Subcutaneous adipose tissue (tissue), 4 donors: ENCODE measurements around the gene PDE11A. TPM values are rescaled to one million over a fixed set of nuclear protein-coding genes. Genes with fewer than 3 reads are reported as not detected.

Experiments used
- total RNA-seq, 4 donors: library from RNA; depleted of rRNA; stranded (reverse); fragments of >200 nt; gene quantifications; one replicate each; pipeline ENCODE4 v1.1.0, GENCODE V29; 2016
- TF ChIP-seq, protein P1 (sequence below): fragments of 450-650 bp; IDR thresholded peaks from one replicate; pipeline ENCODE4 v1.5.1; 2016; ENCODE audit warnings: low read depth, mild to moderate bottlenecking, control low read depth, antibody characterized with exemption, moderate library complexity

The PDE11A gene
- total RNA-seq, 4 donors from 2014 or later, result 0.33 to 1.2 (median 1.1) TPM; not detected in 1

DNA sequence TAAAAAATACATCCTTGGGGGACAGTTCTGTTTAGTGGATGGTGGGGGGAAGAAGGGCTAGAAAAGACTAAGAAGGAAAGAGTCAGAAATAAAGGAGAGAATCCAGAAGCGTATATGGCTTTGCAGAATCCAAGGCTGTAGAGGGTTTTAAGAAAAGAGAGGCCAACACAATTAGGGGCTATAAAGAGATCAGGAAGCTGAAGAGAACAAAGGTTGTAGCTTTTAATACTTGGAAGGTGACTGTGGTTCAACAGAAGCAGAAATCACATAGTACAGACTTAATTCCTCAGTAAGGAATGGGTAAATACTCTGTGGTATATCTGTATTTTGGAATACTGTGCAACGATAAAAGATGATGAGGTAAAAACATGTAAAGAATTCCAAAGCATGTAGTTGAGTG lies 393.6 kb downstream of the PDE11A start:
- TF ChIP-seq, protein P1, sequence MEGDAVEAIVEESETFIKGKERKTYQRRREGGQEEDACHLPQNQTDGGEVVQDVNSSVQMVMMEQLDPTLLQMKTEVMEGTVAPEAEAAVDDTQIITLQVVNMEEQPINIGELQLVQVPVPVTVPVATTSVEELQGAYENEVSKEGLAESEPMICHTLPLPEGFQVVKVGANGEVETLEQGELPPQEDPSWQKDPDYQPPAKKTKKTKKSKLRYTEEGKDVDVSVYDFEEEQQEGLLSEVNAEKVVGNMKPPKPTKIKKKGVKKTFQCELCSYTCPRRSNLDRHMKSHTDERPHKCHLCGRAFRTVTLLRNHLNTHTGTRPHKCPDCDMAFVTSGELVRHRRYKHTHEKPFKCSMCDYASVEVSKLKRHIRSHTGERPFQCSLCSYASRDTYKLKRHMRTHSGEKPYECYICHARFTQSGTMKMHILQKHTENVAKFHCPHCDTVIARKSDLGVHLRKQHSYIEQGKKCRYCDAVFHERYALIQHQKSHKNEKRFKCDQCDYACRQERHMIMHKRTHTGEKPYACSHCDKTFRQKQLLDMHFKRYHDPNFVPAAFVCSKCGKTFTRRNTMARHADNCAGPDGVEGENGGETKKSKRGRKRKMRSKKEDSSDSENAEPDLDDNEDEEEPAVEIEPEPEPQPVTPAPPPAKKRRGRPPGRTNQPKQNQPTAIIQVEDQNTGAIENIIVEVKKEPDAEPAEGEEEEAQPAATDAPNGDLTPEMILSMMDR, result no peak

DNA sequence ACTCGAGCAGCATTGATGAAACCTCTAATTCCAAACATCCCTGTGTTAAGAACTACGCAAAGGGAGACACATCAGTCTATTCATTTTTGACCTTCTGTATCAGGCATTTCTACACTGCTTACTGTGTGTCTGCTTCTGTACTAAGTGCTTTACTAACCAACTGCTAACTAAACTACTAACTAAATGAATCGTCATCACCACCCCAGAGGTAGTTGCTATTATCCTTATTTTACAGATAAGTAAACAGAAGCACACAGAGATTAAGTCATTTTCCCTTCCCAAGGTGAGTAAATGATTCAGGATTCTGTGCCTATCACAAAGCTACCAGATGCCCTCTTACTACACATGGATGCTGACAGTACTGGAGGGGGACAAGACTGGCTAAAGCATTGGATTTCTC lies 395.9 kb downstream of the PDE11A start:
- TF ChIP-seq, protein P1, result no peak

DNA sequence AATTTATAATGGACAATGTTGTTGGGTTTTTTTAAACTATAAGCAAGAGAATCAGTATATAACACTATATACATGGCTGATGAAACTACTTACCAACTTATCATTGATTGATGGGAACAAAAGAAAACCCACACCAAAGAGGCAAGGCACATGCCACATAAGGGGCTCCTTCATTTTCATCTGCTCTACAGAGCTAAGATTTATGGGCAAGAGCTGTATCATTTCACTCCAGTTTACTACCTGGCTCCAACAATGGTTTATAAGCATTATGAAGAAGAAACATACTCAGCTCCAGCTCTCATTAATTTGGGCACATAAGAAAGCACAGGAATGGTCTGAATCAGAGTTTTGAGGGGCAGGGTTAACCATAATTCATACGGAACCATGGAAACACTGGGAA lies 396.8 kb downstream of the PDE11A start:
- TF ChIP-seq, protein P1, result no peak

DNA sequence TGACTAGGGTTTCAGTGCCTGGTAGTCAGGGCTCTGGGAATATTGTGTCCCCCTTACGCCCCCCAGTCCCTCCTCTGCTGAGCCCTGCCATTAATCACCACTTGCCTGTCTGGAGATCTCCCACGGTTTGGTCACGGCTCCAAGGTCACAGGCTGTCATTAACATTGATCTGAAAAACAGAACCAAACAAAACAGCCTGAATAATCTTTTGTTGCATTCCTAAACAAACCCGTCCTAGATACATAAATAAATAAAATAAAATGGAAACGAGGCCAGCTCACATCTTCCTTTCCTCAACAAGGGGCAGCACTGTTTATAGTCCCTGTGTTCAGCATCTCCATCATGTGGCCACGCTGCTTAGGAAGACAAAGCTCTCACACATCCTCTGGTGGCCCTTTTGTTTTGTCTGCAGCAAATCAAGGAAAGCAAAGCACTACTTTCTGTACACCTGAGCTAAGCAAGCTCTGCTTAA lies 397.2 kb downstream of the PDE11A start:
- TF ChIP-seq, protein P1, result no peak

DNA sequence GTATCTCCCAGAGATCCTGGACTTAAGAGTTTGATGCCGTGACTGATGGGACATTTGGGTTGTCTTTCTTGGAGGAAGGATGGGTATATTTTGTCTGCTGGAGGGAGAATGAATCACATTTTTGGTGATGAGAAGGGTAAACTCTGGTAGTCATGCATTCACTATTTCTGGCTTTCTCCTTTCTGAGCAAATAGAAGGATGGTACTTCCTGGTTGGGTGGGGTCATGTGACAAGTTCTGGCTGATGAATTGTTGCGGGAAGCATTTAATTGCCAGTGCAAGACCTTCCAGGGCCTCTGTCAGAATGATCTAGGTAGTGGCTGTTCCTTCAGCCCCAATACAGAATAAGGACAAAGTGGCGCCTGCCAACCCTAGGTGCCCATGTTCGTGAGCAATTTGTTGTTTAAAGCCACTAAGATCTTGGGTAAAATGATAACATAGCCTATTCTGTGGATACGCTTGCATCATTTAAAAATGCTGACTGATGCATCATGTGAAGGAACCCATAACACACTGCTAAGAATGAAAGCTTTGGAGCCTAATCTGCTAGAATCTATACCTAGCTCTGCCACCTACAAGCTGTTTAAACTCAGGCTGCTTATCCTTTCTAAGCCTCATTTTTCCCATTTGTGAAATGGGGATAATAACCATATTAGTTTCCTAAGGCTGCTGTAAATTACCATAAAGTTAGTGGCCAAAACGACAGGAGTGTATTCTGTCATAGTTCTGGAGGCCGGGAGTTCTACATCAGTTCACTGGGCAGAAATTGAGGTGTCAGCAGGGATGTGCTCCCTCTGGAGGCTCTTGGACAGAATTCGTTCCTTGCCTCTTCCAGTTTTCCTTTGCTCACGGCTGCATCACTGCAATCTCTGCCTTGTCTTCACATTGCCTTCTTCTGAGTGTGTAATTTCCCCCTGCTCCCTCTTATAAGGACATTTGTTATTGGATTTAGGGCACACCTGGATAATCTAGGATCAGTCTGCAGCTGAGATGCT lies 398.7 kb downstream of the PDE11A start:
- TF ChIP-seq, protein P1, result no peak

DNA sequence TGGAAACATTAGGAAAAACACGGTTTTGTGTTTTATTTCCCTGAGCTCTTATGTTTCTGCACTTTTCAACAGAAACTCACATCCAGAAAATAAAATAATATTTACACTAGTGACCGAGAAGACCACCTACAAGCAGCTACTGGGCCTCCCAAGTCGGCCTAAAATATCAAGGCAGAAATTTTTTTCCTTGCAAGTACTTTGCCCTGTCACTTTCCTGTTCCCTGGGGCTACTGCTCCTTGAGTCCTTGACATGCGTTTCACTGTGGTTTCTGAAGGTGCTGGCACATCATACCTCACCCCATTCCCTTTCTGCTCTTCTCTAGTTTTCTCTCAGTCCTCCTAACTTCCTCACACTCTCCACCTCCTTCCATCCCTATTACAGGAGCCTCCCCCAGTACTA lies 400.9 kb downstream of the PDE11A start:
- TF ChIP-seq, protein P1, result no peak

DNA sequence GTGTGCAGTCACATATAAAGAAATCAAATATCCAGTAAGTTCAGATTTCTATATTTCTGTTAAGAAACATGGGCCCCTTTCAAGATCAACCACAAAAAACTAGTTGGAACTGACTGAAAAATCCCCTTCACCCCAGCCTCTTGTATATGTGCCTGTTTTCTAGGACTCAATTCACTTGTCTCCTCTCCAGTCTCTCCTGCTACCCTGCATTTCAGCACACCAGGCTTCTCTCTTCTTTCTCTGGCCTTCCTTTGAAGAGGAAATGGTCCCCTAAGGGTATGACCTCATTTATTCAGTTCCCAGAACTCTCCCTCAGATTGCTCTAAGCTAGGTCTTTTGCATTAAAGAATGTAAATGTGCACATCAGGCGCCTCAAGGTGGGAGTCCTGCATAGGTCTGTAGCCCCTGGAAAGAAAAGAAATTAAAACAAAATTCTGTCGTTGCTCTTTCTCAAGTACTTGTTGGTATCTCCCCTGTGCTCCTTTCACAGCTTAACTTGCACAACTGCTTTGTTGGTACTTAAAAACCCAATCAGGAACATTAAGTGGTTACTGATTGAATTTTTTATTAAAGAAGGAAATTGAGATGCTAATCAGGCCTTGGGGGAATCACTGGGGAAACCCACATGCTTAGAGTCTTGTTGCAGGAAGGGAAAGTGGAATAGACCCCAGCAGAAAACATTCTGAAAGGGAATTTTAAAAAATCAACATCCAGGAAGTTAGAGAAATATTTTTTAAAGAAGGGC lies 401.6 kb downstream of the PDE11A start:
- TF ChIP-seq, protein P1, result no peak
